ENCODE data around the gene SCYL2. TPM values are rescaled to one million over a fixed set of nuclear protein-coding genes. Genes with fewer than 3 reads are reported as not detected.

The SCYL2 gene
- total and polyA plus RNA-seq, 2 experiments from 2014 or later: 15.0 to 57.5 TPM

DNA sequence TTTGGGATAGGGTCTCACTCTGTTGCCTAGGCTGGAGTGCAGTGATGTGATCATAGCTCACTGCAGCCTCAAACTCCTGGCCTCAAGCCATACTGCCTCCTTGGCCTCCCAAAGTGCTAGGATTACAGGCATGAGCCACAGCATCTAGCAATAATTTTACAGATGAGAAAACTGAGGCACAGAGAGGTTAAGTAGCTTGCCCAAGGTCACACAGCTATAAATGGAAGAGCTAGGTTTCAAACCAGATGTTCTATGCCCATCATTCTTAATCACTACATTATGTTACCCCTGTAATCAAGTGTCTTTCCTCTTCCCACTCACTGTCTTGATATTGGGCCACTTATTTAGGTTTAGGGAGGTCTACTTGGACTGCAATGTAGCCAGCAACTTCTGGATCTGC lies 93.5 kb downstream of the SCYL2 start:
- Mint-ChIP-seq H3K36me3 (ENCODE audit: low read depth) (no peaks in the 10 kb centered on the region), H3K27ac (no peak overlapping the region), H3K4me3 (no peak overlapping the region), H3K4me1 (peaks cover 20% of the 10 kb centered on the region; the same call in 2 of the 3 replicates), H3K27me3 (ENCODE audit: insufficient read depth, low read depth, poor library complexity) (peaks cover 6% of the 10 kb centered on the region), H3K9me3 (no peaks in the 10 kb centered on the region)
- H3K4me1 ChIP-seq (ENCODE audit: insufficient read depth): peaks cover 15% of the 10 kb centered on the region
- no peaks in the 10 kb centered on the region for H3F3A ChIP-seq (replicated peaks; ENCODE audit: low read depth)
- H3K36me3 ChIP-seq (ENCODE audit: insufficient read depth): no peaks in the 10 kb centered on the region
- H2AFZ ChIP-seq: no peak overlapping the region; the same call in 1 of the 2 replicates
- H3K79me2 ChIP-seq (replicated peaks; ENCODE audit: insufficient read depth): no peaks in the 10 kb centered on the region
- H3K4me2 ChIP-seq: no peak overlapping the region
- ATAC-seq: no peak
- no peak for DNase-seq (ENCODE audit: low spot score)
- TF ChIP-seq, protein P1, sequence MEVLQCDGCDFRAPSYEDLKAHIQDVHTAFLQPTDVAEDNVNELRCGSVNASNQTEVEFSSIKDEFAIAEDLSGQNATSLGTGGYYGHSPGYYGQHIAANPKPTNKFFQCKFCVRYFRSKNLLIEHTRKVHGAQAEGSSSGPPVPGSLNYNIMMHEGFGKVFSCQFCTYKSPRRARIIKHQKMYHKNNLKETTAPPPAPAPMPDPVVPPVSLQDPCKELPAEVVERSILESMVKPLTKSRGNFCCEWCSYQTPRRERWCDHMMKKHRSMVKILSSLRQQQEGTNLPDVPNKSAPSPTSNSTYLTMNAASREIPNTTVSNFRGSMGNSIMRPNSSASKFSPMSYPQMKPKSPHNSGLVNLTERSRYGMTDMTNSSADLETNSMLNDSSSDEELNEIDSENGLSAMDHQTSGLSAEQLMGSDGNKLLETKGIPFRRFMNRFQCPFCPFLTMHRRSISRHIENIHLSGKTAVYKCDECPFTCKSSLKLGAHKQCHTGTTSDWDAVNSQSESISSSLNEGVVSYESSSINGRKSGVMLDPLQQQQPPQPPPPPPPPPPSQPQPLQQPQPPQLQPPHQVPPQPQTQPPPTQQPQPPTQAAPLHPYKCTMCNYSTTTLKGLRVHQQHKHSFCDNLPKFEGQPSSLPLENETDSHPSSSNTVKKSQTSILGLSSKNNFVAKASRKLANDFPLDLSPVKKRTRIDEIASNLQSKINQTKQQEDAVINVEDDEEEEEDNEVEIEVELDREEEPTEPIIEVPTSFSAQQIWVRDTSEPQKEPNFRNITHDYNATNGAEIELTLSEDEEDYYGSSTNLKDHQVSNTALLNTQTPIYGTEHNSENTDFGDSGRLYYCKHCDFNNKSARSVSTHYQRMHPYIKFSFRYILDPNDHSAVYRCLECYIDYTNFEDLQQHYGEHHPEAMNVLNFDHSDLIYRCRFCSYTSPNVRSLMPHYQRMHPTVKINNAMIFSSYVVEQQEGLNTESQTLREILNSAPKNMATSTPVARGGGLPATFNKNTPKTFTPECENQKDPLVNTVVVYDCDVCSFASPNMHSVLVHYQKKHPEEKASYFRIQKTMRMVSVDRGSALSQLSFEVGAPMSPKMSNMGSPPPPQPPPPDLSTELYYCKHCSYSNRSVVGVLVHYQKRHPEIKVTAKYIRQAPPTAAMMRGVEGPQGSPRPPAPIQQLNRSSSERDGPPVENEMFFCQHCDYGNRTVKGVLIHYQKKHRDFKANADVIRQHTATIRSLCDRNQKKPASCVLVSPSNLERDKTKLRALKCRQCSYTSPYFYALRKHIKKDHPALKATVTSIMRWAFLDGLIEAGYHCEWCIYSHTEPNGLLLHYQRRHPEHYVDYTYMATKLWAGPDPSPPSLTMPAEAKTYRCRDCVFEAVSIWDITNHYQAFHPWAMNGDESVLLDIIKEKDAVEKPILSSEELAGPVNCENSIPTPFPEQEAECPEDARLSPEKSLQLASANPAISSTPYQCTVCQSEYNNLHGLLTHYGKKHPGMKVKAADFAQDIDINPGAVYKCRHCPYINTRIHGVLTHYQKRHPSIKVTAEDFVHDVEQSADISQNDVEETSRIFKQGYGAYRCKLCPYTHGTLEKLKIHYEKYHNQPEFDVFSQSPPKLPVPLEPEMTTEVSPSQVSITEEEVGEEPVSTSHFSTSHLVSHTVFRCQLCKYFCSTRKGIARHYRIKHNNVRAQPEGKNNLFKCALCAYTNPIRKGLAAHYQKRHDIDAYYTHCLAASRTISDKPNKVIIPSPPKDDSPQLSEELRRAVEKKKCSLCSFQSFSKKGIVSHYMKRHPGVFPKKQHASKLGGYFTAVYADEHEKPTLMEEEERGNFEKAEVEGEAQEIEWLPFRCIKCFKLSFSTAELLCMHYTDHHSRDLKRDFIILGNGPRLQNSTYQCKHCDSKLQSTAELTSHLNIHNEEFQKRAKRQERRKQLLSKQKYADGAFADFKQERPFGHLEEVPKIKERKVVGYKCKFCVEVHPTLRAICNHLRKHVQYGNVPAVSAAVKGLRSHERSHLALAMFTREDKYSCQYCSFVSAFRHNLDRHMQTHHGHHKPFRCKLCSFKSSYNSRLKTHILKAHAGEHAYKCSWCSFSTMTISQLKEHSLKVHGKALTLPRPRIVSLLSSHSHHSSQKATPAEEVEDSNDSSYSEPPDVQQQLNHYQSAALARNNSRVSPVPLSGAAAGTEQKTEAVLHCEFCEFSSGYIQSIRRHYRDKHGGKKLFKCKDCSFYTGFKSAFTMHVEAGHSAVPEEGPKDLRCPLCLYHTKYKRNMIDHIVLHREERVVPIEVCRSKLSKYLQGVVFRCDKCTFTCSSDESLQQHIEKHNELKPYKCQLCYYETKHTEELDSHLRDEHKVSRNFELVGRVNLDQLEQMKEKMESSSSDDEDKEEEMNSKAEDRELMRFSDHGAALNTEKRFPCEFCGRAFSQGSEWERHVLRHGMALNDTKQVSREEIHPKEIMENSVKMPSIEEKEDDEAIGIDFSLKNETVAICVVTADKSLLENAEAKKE (CRISPR knock-in tag; IDR thresholded peaks at IDR 0.05): no peak
- TF ChIP-seq CREB1 (CRISPR knock-in tag; IDR thresholded peaks at IDR 0.05; ENCODE audit: low read depth) (no peak), STAT1 (IDR thresholded peaks at IDR 0.05; ENCODE audit: unreplicated experiment) (no peak), EZH2 (IDR thresholded peaks at IDR 0.05; ENCODE audit: low read depth, unreplicated experiment) (no peak), NANOG (IDR thresholded peaks at IDR 0.05; ENCODE audit: borderline replicate concordance) (no peak), ZNF114 (CRISPR knock-in tag; IDR thresholded peaks at IDR 0.05) (no peak), ZNF331 (CRISPR knock-in tag; IDR thresholded peaks at IDR 0.05; ENCODE audit: low read depth) (no peak), REST (IDR thresholded peaks at IDR 0.05; ENCODE audit: unreplicated experiment) (no peak), POLR2AphosphoS5 (IDR thresholded peaks at IDR 0.05; ENCODE audit: low read depth) (no peak), EZH2phosphoT487 (IDR thresholded peaks at IDR 0.05; ENCODE audit: unreplicated experiment) (no peak), JUNB (IDR thresholded peaks at IDR 0.05; ENCODE audit: unreplicated experiment) (no peak)
- TF ChIP-seq, protein P2, sequence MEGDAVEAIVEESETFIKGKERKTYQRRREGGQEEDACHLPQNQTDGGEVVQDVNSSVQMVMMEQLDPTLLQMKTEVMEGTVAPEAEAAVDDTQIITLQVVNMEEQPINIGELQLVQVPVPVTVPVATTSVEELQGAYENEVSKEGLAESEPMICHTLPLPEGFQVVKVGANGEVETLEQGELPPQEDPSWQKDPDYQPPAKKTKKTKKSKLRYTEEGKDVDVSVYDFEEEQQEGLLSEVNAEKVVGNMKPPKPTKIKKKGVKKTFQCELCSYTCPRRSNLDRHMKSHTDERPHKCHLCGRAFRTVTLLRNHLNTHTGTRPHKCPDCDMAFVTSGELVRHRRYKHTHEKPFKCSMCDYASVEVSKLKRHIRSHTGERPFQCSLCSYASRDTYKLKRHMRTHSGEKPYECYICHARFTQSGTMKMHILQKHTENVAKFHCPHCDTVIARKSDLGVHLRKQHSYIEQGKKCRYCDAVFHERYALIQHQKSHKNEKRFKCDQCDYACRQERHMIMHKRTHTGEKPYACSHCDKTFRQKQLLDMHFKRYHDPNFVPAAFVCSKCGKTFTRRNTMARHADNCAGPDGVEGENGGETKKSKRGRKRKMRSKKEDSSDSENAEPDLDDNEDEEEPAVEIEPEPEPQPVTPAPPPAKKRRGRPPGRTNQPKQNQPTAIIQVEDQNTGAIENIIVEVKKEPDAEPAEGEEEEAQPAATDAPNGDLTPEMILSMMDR (conservative IDR thresholded peaks at IDR 0.05; ENCODE audit: low read depth in 2 of 2): no peak
- TF ChIP-seq, protein P3, sequence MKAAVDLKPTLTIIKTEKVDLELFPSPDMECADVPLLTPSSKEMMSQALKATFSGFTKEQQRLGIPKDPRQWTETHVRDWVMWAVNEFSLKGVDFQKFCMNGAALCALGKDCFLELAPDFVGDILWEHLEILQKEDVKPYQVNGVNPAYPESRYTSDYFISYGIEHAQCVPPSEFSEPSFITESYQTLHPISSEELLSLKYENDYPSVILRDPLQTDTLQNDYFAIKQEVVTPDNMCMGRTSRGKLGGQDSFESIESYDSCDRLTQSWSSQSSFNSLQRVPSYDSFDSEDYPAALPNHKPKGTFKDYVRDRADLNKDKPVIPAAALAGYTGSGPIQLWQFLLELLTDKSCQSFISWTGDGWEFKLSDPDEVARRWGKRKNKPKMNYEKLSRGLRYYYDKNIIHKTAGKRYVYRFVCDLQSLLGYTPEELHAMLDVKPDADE (IDR thresholded peaks at IDR 0.05): no peak
- H4K20me1 ChIP-seq (replicated peaks; ENCODE audit: insufficient read depth): no peaks in the 10 kb centered on the region
- no peaks in the 10 kb centered on the region; the same call in 1 of the 2 replicates for H3K9me2 ChIP-seq (ENCODE audit: insufficient read depth)
- H3K4me3 ChIP-seq: no peak overlapping the region
- no peaks in the 10 kb centered on the region for H3K27me3 ChIP-seq (ENCODE audit: insufficient read depth)
- H3K27ac ChIP-seq (ENCODE audit: low read depth): no peak overlapping the region

Measured in GM23338 (cell line).